OCI-LY1 (cell line): ENCODE measurements around the gene SV2A.

ENCODE experiments used
- H2AFZ ChIP-seq: fragments of 200-600 bp; sonication (generic), shearing (Covaris generic); 2 replicates; pipeline ENCODE4 v1.6.0; 2014; ENCODE audit warnings: antibody characterized with exemption, mild to moderate bottlenecking, low read length
- H3F3A ChIP-seq: fragments of 200-600 bp; sonication (generic), shearing (Covaris generic); 2 replicates; pipeline ENCODE4 v1.6.0; 2014; ENCODE audit warnings: mild to moderate bottlenecking, antibody characterized with exemption, low read length, moderate library complexity; ENCODE audit not compliant: insufficient read depth
- H3K27ac ChIP-seq: fragments of 200-600 bp; sonication (generic); 2 replicates; pipeline ENCODE4 v1.5.1; 2014; ENCODE audit warnings: low read length, mixed run types, mild to moderate bottlenecking, low read depth; ENCODE audit not compliant: poor library complexity, severe bottlenecking
- H3K27me3 ChIP-seq: fragments of 200-600 bp; sonication (generic); 2 replicates; pipeline ENCODE4 v1.6.0; 2014; ENCODE audit warnings: antibody characterized with exemption, mild to moderate bottlenecking, low read length, moderate library complexity; ENCODE audit not compliant: insufficient read depth
- H3K36me3 ChIP-seq: fragments of 200-600 bp; sonication (generic); 2 replicates; pipeline ENCODE4 v1.6.1; 2014; ENCODE audit warnings: mild to moderate bottlenecking, antibody characterized with exemption, low read length, moderate library complexity, mixed read lengths; ENCODE audit not compliant: insufficient read depth
- H3K4me1 ChIP-seq: fragments of 200-600 bp; sonication (generic); 2 replicates; pipeline ENCODE4 v1.5.1; 2014; ENCODE audit warnings: mild to moderate bottlenecking, low read length, moderate library complexity; ENCODE audit not compliant: insufficient read depth, severe bottlenecking
- H3K4me2 ChIP-seq: fragments of 200-600 bp; sonication (generic), shearing (Covaris generic); 2 replicates; pipeline ENCODE4 v1.6.1; 2014; ENCODE audit warnings: low read length
- H3K4me3 ChIP-seq: fragments of 200-600 bp; sonication (generic); 2 replicates; pipeline ENCODE4 v1.5.1; 2014; ENCODE audit warnings: low read length, low read depth, mild to moderate bottlenecking, mixed read lengths; ENCODE audit not compliant: poor library complexity, severe bottlenecking
- H3K79me2 ChIP-seq: fragments of 200-600 bp; shearing (Covaris generic); 2 replicates; pipeline ENCODE4 v1.6.1; 2016; ENCODE audit warnings: mixed run types, low read length, mixed read lengths; ENCODE audit not compliant: insufficient read depth
- H3K9ac ChIP-seq: fragments of 200-600 bp; sonication (generic), shearing (Covaris generic); 2 replicates; pipeline ENCODE4 v1.6.1; 2014; ENCODE audit warnings: mild to moderate bottlenecking, low read length, mixed read lengths
- H3K9me2 ChIP-seq: fragments of 200-600 bp; sonication (generic), shearing (Covaris generic); 2 replicates; pipeline ENCODE4 v1.6.1; 2014; ENCODE audit warnings: low read depth, mild to moderate bottlenecking, low read length, mixed read lengths
- H3K9me3 ChIP-seq: fragments of 200-600 bp; shearing (Covaris generic); 2 replicates; pipeline ENCODE4 v1.6.1; 2014; ENCODE audit warnings: low read length, mixed read lengths
- H4K20me1 ChIP-seq: fragments of 200-600 bp; sonication (generic), shearing (Covaris generic); 2 replicates; pipeline ENCODE4 v1.6.0; 2016; ENCODE audit warnings: mild to moderate bottlenecking, low read length; ENCODE audit not compliant: insufficient read depth
- EZH2 ChIP-seq: fragments of 200-600 bp; sonication (generic), shearing (Covaris generic); IDR thresholded peaks from 2 replicates; pipeline ENCODE4 v1.8.0; 2017; ENCODE audit warnings: borderline replicate concordance, mixed run types, mild to moderate bottlenecking, antibody characterized with exemption, low read length, moderate library complexity, mixed read lengths
- TF ChIP-seq, protein P1 (sequence below): fragments of 200-600 bp; sonication (generic), shearing (Covaris generic); IDR thresholded peaks from 2 replicates; pipeline ENCODE4 v1.5.1; 2017; ENCODE audit warnings: mild to moderate bottlenecking, antibody characterized with exemption, low read length, moderate library complexity, mixed read lengths

SV2A gene

DNA sequence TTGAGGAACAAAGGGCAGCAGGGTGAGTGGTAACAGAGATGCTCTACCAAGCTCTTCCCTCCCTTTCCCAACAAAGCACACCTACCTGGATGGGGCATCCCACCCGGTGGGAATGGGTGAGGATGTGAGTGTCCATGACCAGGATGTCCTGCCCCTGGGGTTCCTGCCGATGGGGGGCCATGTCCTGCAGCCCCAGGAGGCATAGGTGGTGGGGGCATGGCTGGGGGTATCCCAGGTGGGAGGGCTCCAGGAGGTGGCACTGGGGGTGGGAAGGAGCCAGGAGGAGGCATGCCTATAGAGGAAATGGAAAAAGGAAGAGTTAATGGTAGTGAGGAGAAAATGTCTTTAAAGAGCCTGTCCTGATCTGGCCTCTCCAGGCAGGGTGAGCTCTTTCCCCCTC lies 8.1 kb upstream of the SV2A start:
- H3K9me2 ChIP-seq: no peaks in the 10 kb centered on the region
- H3K9me3 ChIP-seq: no peaks in the 10 kb centered on the region
- H3K36me3 ChIP-seq: peaks cover 55% of the 10 kb centered on the region
- H3K27ac ChIP-seq: no peak overlapping the region
- H3F3A ChIP-seq: no peaks in the 10 kb centered on the region
- no peak overlapping the region for H2AFZ ChIP-seq
- H3K4me1 ChIP-seq: peaks cover 23% of the 10 kb centered on the region
- H3K9ac ChIP-seq: no peak overlapping the region
- peaks cover 8% of the 10 kb centered on the region for H3K79me2 ChIP-seq
- no peaks in the 10 kb centered on the region for H4K20me1 ChIP-seq
- no peaks in the 10 kb centered on the region for H3K27me3 ChIP-seq
- H3K4me3 ChIP-seq: no peak overlapping the region
- peak overlapping the region; percentile 81; the same call in 1 of the 2 replicates for H3K4me2 ChIP-seq
- TF ChIP-seq, protein P1, sequence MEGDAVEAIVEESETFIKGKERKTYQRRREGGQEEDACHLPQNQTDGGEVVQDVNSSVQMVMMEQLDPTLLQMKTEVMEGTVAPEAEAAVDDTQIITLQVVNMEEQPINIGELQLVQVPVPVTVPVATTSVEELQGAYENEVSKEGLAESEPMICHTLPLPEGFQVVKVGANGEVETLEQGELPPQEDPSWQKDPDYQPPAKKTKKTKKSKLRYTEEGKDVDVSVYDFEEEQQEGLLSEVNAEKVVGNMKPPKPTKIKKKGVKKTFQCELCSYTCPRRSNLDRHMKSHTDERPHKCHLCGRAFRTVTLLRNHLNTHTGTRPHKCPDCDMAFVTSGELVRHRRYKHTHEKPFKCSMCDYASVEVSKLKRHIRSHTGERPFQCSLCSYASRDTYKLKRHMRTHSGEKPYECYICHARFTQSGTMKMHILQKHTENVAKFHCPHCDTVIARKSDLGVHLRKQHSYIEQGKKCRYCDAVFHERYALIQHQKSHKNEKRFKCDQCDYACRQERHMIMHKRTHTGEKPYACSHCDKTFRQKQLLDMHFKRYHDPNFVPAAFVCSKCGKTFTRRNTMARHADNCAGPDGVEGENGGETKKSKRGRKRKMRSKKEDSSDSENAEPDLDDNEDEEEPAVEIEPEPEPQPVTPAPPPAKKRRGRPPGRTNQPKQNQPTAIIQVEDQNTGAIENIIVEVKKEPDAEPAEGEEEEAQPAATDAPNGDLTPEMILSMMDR: no peak
- no peak for TF ChIP-seq EZH2

DNA sequence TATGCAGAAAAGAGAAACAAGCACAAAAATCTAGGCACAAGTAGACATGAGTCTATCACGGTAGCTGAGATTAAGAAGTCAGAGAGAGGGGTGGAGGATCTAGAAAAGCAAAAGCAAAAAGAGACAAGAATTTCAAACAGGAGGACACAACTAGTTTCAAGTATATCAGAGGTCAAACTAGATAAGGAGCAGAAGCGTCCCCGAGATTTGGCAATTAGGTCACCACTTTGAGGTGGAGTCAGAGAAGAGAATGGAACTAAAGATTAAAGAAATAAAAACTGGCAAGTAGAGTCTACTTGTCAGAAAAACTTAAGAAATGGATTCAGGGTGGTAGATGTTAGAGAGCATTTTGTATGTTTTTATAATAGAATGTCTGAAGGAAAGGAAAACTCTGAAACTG lies 7.7 kb upstream of the SV2A start:
- Histone ChIP-seq H3K27me3 (no peaks in the 10 kb centered on the region), H3K4me1 (peaks cover 23% of the 10 kb centered on the region), H3K9me2 (no peaks in the 10 kb centered on the region), H3K4me3 (no peak overlapping the region), H2AFZ (no peak overlapping the region), H3K4me2 (no peak overlapping the region), H3F3A (no peaks in the 10 kb centered on the region), H3K9me3 (no peaks in the 10 kb centered on the region), H3K27ac (no peak overlapping the region), H4K20me1 (no peaks in the 10 kb centered on the region), H3K79me2 (peaks cover 8% of the 10 kb centered on the region), H3K36me3 (peaks cover 55% of the 10 kb centered on the region), H3K9ac (no peak overlapping the region)
- TF ChIP-seq, protein P1: no peak
- no peak for TF ChIP-seq EZH2

DNA sequence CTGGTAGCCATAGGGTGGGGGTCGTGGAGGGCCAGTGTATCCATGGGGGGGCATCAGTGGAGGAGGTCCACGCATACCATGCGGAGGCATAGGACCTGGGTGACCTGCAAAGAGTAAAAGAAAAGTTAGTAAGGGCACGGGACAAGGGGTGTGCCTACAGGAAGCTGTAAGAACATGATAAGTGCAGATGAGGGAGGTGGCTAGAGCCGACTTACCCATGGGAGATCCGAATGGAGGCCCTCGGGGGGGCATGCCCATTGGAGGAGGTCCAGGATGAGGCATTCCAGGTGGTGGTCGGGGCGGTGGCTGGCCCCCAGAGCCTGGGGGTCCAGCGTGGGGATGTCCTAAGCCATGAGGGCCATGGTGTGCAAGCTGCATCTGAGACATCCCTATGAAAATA lies 6.0 kb upstream of the SV2A start:
- TF ChIP-seq EZH2: no peak
- TF ChIP-seq, protein P1: no peak

More for the DNA sequence above, 6.0 kb upstream of the SV2A start:
- Histone ChIP-seq H3K79me2 (peaks cover 8% of the 10 kb centered on the region), H3K36me3 (peaks cover 55% of the 10 kb centered on the region), H3K4me2 (no peak overlapping the region), H3F3A (no peaks in the 10 kb centered on the region), H3K4me3 (no peak overlapping the region), H3K9me2 (no peaks in the 10 kb centered on the region), H4K20me1 (no peaks in the 10 kb centered on the region), H3K4me1 (peaks cover 21% of the 10 kb centered on the region), H3K9me3 (no peaks in the 10 kb centered on the region), H3K27me3 (no peaks in the 10 kb centered on the region), H2AFZ (no peak overlapping the region), H3K9ac (no peak overlapping the region), H3K27ac (no peak overlapping the region)
